HG02870 (cell line): Measurements from ENCODE around the gene BCL2L15.

Source experiments
- ATAC-seq: cut with Tn5 transposase; IDR thresholded peaks from one replicate; pipeline ENCODE4 v1.9.1; 2021; ENCODE audit warnings: mild to moderate bottlenecking, moderate library complexity; ENCODE audit not compliant: unreplicated experiment

Gene BCL2L15

GRCh38 chr1:113912594-113913311 is 25.4 kb upstream of the BCL2L15 start:
- ATAC-seq: no peak

DNA sequence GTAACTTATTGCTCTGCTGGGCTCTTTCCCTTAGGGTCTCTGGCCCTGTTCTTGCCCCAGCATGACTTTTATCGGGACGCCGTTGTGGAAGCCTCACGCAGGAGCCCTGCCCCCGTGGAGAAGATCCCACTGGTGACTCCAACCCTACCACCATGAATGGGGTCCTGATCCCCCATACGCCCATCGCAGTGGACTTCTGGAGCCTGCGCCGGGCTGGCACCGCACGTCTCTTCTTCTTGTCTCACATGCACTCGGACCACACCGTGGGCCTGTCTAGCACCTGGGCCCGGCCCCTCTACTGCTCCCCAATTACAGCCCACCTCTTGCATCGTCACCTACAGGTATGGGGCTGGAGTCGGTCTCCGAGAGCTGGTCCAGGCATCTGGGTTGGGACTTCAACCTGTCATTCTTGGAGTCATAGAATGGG is 18.1 kb upstream of the BCL2L15 start:
- ATAC-seq: no peak

- peak; percentile 88 for ATAC-seq
Observed at GRCh38 chr1:113904674-113905434, 17.5 kb upstream of the BCL2L15 start, which contains the start of the genes AP4B1 and DCLRE1B. TSS of gene AP4B1 (minus strand) at chr1:113904799. CDS start at chr1:113904717, 82 bp downstream. TSS of gene DCLRE1B (plus strand) at chr1:113905326. CDS start at chr1:113905587, 261 bp downstream.

- peak; percentile 26 for ATAC-seq
Observed at GRCh38 chr1:113904293-113904673, 16.9 kb upstream of the BCL2L15 start.

DNA sequence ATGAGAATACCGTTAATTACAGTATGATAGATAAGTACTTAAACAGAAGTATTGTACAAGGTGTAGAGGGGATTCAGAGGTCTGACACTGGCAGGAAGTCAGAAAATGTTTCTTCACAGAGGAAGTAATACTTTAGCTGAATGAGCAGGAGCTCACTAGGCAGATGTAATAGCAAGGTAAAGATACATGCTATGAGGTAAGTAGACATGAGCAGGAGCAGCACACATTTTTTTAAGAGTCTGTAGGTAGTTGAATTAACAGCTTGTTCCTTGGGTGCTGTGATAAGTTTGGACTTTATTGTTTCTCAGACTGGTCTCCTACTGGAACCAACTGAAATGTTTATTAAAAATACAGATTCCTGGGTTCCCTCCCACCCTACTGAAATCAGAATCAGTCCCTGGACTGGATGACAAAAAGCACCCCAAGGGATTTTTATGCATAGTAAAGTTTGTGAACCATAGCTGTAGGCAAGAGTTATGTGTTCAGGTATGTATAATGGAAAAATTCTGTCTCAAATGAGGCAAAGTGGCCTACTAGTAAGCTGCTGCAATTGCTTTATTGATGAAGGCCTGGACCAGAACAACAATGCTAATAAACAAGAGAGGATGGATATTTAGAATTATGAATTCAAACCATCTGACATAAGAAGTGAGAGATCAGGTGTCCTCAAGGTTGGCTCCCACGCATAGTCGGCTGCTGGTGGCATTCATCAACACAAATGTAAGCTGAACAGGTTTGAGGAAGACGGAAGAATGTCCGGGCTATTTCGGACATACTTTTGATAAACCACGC is 16.3 kb upstream of the BCL2L15 start:
- ATAC-seq: no peak

GRCh38 chr1:113901191-113901590 is 13.8 kb upstream of the BCL2L15 start:
- no peak for ATAC-seq

- no peak for ATAC-seq
Observed at GRCh38 chr1:113899111-113899510, 11.7 kb upstream of the BCL2L15 start.

DNA sequence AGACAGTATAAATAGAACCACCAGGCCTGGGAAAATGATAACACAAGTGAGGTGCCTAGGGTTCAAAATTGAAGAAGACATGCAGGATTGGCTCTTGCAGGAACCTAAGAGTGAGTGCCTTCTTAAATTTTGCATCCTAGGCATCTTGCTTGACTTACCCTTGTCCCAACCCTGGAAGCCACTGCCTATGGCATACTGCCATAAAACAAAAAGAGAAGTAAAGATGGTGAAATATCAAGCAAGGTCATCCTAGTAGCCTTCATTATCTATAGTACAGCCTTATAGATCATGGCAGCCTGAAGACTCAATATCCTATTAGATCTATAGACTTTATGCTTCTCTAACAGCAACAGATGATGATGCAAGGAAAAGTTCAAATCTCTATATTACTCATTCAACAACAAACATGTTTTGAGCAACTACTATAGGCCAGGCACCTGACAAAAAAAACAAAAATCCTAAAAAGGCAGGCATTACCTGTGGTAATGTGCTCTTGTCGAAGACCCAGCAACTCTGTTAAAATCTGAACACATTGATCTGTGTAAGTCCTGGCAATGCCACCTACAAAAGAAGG is 10.9 kb upstream of the BCL2L15 start:
- ATAC-seq: no peak

- ATAC-seq: no peak
Observed at GRCh38 chr1:113895961-113896360, 8.6 kb upstream of the BCL2L15 start.

DNA sequence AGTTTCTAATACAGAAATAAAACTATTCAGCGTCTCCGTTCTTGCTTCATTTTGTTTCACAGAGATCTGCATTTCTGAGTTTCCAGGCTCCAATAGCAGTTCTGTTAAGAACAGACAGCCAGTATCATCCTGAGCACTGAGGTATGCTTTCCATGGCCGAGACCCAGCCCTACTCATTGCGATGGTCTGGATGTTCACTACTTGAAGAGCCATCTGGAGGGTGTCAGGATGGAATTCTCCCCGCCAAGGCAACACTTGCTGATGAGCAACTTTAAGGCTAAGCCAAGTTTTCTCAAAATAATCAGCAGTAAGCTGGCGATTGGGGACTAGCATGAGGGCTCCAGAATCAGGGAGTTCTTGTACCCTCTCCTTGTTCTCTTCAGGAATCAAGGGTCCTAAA is 7.7 kb upstream of the BCL2L15 start:
- no peak for ATAC-seq

- ATAC-seq: no peak
Observed at GRCh38 chr1:113893267-113893666, 5.9 kb upstream of the BCL2L15 start.

DNA sequence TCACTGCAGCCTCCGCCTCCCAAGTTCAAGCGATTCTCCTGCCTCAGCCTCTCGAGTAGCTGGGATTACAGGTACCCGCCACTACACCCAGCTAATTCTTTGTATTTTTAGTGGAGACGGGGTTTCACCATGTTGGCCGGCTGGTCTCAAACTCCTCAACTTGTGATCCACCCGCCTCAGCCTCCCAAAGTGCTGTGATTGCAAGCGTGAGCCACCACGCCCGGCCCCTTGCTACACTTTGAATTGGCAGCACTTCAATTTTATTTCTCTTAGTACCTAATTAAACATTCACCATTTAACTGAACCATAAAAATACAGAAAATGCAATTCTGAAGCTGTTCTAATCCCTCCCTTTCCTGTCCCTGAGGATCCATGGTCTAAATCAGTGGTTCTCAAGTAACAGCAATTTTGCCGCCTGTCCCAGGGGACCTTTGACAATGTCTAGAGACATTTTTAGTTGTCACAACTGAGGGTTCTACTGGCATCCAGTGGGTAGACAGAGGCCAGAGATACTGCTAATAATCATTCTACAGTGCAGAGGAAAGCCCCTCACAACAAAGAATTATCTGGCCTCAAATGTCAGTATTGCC is 4.3 kb upstream of the BCL2L15 start:
- ATAC-seq: no peak

DNA sequence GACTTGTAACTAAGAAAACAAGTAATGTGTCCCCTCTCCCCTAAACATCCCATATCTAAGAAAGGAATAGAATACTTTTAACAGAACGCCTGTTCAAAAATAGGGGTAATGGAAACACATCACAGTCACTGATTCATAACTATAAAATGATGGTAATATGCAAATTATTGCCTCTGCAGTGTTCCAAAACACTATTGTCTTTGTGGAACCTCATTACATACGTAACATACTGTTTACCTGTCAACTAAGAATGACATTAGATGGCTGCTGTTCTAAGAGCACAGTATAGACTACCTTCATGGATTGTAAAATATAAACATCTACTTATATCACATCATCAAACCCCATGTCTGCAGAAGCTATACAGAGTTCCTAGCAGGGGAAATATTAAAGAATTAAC is 3.4 kb upstream of the BCL2L15 start:
- no peak for ATAC-seq

DNA sequence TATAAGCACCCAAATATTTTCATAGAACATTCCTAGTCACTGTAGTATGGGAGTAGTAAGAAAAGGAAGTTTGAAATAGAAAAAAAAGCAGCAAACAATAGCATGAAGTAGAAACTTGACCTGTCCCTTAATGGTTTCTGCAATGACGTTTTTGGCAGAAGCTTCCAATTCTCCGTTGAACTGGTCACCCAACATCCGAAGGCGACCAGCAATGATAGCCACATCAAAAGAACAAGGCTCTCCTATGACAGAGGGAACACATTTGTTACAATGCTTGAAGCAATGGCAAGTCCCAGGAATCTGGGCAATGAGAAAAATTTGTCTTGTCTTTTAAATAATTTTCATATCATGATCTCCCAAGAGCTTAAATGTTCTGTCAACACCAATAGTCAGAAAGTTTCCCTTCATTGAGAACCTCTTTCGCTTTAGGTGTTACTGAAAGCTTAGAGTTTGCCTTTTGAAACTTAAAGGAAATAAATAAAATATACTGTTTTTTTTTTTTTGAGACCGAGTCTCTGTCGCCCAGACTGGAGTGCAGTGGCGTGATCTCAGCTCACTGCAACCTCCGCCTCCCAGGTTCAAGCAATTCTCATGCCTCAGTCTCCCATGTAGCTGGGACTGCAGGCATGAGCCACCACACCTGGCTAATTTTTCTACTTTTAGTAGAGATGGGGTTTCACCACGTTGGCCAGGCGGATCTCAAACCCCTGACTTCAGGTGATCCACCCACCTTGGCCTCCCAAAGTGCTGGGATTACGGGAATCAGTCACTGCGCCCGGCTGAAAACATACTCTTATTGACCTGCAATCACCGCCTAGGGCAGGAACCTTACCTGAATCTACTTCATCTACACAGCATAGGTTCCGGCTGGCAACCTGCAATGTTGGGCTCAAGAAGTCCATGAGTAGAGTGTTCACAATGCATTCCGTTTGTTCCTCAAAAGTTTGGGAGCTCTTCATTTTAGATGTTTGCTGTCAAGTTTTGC is 672 bp downstream of the BCL2L15 start:
- no peak for ATAC-seq

GRCh38 chr1:113881661-113882060 is 5.7 kb downstream of the BCL2L15 start:
- ATAC-seq: no peak

GRCh38 chr1:113879739-113880038 is 7.7 kb downstream of the BCL2L15 start:
- ATAC-seq: no peak

DNA sequence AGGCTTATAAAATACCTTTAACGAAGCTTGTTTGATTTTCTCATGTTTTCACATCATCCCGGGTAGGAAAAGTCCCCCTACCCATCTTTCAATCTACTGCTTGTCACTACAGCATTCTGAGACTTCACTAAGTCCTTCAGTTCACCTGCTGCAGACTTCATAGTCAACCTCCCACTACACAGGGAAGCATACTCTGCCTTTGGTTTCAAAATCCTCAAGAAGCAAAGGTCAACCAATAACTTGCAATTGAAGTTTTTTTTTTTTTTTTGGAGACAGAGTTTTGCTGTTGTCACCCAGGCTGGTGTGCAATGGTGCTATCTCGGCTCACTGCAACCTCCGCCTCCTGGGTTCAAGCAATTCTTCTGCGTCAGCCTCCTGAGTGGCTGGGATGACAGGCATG is 11.2 kb downstream of the BCL2L15 start:
- no peak for ATAC-seq

DNA sequence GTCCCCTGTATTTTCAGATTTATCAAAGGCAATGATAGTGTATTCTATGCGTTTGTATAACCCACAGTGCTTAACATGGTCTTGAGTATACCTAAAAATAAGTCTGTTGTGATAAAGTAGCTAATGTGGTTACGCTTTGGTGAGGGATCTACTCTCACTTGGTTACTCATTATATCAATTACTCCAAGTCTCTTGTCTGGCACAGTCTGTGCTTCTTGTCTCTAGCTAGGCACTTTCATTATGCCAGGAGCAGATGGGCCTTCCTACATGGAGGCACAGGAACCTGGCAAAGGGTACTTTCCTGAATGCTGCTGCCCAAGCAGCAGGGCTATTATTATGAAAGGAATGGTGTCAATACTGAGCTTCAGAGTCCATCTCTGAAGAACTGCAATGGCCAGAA is 11.7 kb downstream of the BCL2L15 start:
- ATAC-seq: no peak

DNA sequence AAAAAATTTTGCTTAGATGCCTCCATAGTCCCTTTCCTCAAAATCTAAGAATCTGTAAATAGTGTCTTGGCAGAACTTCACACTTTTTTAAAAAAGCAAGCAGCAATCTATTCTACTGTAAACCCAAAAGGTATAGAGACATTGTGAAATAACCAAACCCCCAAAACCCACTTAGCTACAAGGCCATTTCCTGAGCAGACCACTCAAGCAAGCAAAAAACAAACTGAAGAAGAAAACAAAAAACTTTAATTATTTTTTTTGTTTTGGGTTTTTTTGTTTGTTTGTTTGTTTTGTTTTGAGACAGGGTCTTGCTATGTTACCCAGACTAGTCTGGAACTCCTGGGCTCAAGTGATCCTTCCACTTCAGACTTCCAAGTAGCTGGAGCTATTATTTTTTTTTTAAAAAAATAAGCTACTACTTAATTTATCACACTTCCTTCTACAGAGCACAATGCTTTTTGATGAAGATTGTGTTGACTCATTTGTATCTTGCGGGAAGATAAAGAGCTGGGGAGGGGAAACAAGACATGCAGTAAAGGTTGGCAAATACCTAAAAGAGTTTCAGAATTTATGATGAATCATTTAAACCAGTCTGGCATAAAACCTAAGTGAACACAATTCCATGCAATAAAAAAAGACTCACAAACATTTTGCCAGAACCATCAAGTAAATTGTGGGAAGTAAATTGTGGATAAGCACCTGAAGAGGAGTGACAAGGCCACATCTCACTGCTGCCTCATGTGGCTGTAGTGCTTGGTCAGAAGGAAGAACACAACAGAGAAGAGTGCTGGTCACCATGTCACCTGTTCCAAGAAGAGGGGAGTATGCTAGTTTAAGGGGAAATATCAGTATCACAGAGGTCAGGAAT is 13.1 kb downstream of the BCL2L15 start:
- ATAC-seq: peak; percentile 31
